Activated CD4-positive, alpha-beta T cell treated with anti-CD3 and anti-CD28 coated beads, Interleukin-2, amount 50 U/mL, for 24 hours (primary cell): ENCODE data around the gene PCLO.
"Not testable (repeated sequence)": the region's sequence is repeated elsewhere in the genome, so short reads cannot be mapped to it uniquely, and the experiment has no call there.

ENCODE experiments used
- DNase-seq, 2 donors: peaks; one replicate each; pipeline ENCODE4 v3.0.0-alpha.2; 2020; ENCODE audit warnings: low read depth in 1 of 2, low spot score in 1 of 2

The PCLO gene

DNA sequence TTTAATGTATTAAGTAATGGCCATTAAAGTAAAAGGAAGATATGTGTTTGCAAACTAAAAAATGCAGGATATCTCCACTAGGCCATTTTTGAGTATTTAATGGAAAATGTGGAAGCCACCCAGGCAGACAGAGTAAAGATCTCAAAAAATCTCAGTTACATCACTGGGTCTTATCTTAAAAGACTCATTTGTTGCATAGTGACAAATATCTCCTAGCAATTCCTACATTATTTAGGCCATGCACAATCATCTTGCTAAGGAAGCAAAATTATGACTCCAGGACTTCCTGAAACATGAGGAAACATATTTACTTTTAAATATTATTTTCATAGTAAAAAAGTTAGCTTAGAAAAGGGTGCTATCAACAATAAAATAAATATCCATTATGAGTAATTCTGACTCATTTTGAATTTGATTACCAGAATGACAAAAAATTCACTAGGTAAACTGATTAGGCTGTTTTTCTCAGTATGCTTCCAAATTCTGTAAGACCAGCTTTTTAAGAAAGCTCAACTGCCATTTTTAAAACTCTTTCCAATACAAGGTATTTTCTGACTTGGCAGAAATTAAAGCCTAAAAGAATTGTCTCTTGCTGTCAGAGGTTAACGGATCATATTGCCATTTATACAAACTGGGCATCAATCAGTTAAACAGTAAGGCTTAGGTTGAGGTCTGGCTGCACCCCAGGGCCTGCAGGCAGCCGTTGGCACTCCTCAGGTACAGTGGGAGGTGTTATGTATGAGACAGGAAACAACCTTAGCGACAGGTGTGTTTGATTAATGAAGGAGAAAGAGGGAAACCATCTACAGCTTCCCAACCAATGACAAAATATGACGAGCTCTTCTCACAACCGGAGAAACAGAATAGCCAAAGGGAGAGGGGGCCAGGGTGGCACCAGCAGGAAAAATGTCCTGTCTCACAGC lies 31.8 kb downstream of the PCLO start:
- no peak for DNase-seq

DNA sequence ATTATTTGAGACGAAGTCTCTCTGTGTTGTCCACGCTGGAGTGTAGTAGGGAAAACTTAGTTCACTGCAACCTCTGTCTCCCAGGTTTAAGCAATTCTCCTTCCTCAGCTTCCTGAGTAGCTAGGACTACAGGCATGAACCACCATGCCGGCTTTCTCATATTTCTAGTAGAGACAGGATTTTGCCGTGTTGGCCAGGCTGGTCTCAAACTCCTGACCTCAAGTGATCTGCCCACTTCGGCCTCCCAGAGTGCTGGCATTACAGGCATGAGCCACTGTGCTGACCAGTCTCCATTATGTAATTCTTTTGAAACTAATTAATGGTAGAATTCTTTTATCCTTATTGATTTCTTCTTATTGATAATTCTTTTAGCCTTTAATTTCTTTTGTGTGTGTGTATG lies 32.5 kb downstream of the PCLO start:
- DNase-seq = no peak

DNA sequence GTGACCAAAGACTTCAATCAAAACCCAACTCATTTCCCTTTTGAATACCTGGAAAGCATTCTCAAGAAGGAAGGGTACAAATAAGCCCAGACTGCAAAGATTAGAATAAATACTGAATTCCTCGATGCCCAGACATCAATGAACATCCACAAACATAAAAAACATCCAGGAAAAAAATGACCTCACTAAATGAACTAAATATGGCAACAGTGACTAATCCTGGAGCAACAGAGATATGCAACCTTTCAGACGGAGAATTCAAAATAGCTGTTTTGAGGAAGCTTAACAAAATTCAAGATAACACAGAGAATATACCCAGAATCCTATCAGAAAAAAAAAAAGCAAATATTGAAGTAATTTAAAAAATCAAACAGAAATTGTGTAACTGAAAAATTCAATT lies 43.2 kb downstream of the PCLO start:
- no peak for DNase-seq

DNA sequence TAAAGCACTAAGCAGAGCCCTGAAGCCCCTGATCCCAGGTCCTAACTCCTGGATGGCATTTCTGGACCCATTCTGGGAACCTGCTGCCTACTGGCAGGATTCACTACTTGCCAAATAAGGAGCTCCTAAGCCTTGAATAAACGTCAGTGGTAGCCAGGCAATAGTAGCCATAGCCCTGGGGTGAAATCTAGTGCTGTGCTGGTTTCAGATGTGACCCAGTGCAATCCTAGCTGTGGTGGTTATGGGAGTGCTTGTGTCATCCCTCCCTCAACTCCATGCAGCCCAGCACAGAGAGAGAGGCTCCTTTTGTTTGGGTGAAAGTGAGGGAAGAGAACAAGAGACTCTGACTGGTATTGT lies 43.7 kb downstream of the PCLO start:
- no peak for DNase-seq

DNA sequence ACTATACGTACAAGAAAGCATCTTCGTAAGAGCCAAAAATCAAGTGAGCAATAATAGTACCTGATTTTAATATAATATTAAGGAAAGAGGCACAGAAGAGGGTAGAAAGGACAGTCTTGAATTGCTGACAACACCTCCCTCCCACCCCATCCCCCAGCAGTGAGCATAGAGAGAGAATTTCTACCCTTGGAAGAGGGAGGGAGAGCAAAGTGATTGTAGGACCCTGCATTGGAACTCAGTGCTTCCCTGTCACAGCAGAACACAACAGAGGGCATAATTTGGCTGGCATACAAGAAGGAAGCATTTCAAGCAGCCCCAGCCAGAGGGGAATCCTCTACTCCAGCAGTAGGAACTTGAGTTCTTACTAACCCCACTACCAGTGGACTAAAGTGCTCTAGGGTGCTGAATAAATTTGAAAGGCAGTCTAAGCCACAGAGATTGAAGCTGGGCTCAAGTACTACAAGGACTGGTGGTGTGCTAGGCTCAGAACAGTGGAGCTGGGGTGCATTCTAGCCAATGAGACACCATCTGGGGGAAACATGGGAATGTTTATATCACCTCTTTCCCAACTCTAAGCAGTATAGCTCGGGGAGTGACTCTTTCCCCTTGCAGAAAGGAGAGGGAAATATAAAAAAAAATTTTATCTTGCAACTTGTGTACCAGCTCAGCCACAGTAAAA lies 44.2 kb downstream of the PCLO start:
- DNase-seq = no peak

DNA sequence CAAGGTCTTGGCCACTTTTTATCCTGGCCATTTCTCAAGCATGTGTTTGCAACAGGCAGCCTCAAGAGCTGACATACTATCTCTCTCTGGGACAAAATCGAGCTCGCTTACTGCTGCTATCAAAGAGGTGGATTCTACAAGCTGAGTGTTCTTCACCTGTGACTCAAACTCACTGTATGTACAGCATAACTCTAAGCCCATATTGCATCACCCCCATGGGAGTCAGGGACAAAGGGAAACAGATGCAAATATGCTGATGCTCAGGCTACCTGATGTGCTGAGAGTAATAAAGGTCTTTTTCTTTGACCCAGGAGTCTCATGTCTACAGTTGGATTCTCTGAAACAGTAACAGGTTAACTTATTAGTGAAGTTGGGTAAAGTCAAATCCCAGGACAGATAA lies 45.2 kb downstream of the PCLO start:
- DNase-seq = no peak

DNA sequence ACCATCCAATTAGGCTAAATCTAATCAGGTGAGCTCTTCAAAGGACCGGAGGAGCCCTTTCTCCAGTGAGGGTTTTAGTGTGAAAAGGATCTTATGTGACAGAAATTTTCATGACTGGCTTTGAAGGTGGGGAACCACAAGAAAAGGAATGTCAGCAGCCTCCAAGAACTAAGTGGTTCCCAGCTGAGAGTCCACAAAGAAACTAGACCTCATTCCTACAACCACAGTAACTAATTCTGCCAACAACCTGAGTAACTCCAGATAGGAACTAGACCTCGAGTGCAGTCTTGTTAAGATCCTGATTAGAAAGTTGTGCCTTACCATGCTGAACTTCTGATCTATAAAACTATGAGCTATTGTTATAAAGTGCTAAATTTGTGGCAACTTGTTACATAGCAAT lies 51.3 kb downstream of the PCLO start:
- DNase-seq = no peak

DNA sequence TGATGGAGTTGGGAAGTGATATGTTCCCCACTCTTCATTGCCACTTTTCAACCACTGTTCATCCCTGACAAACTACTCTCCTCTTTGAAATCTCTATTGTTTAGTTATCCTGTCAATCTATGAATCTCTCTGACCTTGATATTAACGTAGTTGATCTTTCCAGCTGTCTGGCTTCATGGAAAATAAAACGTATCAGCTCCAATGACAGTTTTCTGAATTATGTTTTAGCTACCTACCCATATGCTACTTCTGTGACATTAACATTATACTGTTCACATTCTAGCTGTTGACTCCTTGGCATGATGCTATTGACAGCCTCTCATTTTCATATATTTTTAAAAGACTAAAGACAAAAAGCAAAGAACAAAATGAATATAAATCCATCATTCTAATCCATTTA lies 53.3 kb downstream of the PCLO start:
- no peak for DNase-seq

DNA sequence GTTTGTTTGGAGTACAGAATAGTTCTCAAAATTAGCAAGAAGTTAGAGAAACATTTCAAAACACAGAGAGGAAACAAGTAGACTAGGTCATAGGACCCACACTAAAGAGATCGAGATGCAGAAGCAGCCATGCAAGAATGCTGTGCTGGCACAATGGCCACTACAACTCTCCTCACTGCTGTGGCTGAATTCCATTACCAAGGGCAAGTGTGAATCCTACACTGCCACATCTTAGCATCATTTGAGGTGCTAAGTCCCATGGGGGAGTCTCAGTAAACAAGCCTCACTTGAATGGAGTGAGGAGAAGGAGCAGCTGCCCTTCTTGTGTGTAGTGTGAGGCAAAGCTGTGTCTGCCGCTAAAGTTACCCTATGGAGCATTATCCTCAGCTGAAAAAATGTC lies 56.7 kb downstream of the PCLO start:
- no peak for DNase-seq

DNA sequence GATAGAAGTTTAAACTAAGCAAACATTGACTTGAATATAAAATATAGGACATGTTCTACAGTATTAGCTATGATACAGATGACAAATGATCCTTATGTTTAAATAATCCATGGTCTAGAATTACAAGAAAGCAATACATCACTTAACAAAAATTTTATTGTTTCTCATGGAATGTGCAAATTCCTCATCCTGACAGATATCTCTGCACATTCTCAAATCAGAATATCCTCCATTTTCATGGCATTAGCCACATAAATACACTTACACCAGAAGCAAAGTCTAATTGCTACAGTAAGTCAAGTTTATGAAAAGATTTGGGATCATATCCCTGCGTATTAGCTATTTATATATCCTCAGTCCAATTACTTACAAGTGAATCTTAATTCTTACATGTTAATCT lies 57.6 kb downstream of the PCLO start:
- no peak for DNase-seq

DNA sequence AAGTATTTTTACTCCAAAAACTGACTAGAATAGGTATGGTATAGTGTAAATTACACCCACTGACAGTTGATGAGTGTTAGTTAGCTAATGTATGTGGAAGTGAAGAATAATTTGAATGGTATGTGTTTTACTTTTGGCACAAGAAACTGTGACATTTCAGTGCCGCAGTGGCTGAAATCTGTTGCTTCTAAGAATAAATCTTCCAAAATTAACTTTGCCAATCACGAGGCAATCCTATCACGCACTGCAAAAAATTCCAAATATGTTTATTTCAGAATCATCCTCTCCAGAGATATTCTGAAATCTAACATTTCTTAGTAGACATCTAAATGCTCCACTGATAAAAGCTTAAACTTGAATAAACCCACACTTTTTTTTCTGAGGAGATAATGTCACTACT lies 61.2 kb downstream of the PCLO start:
- DNase-seq = no peak

DNA sequence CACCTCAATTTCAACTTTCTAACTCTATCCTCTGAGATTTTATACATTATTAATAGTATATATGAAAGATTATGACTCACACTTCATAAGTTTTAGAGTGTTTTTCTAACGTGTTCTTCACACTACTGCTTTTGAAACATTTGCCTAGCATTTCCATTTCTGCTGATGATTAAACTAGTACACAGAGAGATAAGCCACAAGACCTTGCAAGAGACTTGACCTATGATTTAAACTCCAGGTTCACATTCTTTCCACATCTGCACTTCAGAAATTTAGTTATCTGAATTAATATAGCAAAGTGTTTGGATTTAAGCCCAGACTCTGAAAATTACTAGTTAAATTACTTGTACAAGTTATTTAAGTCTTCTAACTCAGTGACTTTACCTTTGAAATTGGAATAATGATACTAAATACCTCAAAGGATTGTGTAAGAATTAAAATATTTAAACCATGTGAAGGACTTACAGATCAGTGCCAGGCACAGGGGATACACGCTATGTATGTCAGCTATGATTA lies 66.6 kb downstream of the PCLO start:
- no peak for DNase-seq

DNA sequence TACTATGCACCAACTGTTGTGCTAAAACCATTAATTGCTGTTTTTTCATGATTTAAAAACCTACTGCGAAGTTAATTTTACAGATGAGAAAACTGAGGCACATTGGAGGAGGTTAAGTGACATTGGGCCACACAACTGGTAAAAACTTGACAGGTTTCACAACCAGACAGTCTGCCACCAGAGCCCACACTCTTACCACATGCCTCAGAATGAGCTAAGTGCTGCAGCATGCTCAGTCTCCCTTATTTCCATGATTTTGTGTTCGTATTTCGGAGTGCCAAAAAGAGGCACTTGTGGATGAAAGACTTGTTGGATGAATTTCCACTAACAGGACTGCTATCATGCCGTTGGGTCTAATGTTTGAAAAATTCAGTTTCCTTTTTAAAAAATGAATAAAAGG lies 77.4 kb downstream of the PCLO start:
- no peak for DNase-seq

DNA sequence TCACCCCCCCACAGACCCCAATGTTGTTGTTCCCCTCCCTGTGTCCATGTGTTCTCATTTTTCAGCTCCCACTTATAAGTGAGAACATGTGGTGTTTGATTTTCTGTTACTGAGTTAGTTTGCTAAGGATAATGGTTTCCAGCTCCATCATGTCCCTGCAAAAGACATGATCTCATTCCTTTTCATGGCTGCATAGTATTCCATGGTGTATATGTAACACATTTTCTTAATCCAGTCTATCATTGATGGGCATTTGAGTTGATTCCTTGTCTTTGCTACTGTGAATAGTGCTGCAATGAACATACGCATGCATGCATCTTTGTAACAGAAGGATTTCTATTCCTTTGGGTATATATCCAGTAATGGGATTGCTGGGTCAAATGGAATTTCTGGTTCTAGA lies 82.8 kb downstream of the PCLO start:
- DNase-seq = not testable (repeated sequence)

DNA sequence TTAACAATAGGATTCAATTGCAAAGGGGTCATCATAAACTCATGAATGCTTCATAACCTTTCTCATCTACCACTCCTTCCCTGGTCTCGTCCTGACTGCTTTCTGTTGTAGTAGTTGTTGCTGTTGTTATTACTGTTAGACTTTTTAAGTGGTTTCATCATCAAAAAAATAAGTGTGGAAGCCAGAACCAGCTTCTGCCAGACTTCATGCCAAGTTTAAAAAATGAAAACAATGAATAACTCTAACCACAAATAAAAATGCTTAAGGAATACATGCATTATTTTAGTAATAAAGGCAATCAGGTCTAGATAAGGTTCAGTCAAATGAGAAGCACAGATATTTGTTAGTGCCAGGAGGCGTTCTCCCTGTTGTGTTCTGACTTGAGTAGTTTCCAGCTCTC lies 85.4 kb downstream of the PCLO start:
- DNase-seq = no peak

DNA sequence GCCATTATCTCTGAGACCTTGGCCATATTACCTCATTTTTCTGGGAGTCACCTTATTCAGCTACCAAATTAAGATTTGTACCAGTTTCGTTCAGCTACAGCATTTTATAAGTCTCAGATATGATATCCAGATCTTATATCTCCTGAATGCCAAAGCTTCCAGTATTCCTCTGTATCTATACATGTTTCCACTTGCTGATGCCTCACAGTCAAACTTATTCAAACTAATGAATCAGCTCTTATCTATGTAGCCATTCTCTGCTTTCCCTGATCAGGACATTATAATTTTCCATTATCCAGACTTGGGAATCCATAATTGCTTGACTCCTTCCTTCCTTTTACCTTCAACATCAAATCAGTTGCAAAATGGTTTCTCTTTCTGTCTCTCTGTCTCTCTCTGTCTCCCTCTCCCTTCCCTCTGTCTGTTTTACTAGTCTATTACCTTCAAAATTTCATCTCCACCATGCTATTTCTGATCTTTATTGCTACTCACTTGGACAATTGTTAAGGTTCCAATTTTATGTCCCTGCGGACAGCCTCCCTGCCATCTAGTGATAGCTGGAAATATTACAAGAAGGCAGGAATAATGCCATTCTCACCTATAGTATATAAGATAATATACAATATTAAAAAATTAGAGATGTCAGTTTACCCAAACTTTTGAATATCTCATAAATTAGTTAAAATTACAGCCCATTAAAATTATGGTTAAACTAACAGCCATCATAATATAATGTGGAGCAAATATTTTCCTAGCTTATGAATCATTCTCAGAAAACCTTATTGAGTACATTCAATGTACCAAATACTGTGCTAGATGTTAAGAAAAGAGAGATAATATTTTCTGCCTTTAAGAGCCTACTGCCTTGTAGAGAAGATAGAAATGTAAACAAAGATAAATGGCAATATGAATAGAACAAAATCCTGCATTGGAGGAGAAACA lies 89.8 kb downstream of the PCLO start:
- DNase-seq = no peak

DNA sequence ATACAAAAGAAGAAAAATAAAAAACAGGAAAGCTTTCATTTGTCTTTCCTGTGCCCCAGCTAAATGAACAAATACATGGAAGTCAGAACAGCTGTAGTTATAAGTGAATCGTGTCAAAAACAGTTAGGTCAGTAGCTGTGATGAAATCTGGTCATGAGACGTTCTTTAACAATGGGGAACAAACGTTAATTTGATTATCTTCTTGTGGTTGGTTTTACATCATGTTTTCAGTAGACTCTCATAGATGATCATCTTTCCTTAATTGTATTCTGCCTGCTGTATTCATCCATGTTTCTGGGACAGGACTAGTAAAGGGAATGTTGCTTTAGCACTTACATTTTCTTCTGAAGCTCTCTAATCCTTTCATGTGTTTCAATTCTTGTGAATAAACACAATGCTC lies 97.0 kb downstream of the PCLO start:
- DNase-seq = no peak

DNA sequence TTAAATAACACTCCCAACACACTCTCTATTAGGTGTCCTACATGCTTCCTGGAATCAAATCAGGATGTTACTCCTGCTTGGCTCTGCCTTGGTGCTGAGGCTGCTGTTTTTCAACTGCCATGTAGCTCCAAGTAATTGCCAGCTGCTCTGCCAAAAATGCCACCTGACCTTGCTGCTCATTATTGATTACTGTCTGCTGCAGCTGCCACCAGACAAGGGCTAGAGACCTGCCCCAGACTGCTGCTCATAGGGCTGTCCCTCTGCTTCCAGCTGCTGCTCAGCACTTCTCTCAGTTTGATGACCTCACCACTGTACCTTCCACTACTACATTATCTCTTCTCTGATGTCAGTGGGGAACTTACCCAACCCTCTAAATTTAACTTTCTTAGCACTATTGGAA lies 102.5 kb downstream of the PCLO start:
- no peak for DNase-seq

DNA sequence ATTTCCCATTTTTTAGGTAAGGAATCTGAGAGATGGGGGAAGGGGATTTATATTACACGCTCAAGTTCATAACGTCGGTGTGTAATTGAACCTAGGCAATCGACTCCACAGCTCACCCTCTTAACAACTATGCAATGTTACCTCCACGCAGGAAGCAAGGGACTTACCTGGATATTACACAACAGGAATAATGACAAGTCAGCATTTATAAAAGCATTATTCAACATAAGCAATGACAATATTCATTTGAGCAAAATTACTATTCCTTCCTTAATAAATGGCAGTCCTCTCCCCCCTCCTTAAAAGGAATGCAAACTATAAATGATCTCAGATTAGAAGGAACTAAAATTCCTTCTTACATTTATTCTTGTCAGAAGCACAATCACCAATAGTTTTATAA lies 104.0 kb downstream of the PCLO start:
- no peak for DNase-seq

DNA sequence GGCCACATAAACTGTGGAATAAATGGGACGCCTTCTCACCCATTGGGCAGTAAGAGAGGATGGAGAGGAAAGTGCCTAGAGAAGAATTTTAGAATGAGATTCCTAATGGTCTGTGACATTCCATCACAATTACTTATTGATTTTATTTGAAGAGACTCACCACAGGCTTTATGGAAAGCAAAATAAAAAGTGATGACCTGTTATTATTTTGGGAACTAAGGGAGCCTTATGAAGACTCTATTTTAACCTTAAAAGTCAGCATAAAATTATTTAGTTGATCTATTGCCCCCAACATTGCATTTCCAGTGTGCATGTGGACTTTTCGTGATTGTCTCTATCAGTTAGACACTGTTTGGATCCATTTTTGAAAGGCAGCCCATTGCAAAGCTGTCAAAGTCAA lies 107.5 kb downstream of the PCLO start:
- DNase-seq = no peak

DNA sequence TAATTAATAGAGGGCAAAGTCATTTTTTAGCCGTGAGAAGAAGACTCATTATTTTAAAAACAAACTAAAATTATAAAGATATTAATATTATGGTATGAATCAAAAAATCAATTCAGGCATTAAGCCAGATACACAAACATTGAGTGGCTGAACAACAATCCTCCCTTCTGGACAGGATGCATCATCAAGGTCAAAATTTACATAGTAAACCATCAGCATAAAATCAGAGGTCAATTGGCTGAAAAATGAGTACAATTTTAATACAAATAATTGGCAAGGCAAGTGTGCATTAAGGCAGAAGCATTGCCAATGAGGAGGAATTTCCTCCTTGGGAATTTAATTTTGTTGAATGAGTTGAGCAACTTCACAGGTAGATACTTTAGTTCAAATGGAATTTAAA lies 108.2 kb downstream of the PCLO start:
- no peak for DNase-seq

DNA sequence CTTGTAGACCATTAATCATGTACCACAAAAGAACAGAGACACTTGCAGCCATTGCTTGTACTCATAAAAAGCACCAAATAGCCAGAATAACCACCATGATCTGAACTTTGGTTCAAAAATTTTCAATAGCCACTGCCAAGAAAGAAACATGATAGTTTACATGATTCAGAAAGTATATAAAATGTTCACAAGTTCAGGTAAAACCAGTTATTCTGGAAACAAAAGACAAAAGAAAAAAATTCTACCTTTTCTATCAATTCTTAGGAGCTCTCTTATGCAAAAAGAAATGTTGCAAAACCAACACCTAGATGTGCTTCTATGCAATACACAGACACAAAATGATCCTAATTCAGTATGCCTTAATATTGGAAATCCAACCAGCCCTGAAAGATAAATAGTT lies 108.7 kb downstream of the PCLO start:
- DNase-seq = no peak
